Loucy (cell line): ENCODE results near the gene TLNRD1.
A peak's percentile ranks its signal among the peaks of the same experiment; 100 is the strongest.

ENCODE experiments used
- H2AFZ ChIP-seq: fragments of 200-600 bp; sonication (generic); 2 replicates; pipeline ENCODE4 v1.6.0; 2016; ENCODE audit warnings: antibody characterized with exemption, mild to moderate bottlenecking, low read length, moderate library complexity
- H3F3A ChIP-seq: fragments of 200-600 bp; 2 replicates; pipeline ENCODE4 v1.6.0; 2016; ENCODE audit warnings: antibody characterized with exemption, low read depth, mild to moderate bottlenecking
- H3K27me3 ChIP-seq: fragments of 200-600 bp; sonication (generic); 2 replicates; pipeline ENCODE4 v1.6.1; 2014; ENCODE audit warnings: low read length, mild to moderate bottlenecking; ENCODE audit not compliant: insufficient read depth, poor library complexity, severe bottlenecking
- H3K36me3 ChIP-seq: fragments of 200-600 bp; sonication (generic); 2 replicates; pipeline ENCODE4 v1.6.1; 2016; ENCODE audit warnings: low read length; ENCODE audit not compliant: insufficient read depth
- H3K4me1 ChIP-seq: fragments of 200-600 bp; sonication (generic); 2 replicates; pipeline ENCODE4 v1.5.1; 2014; ENCODE audit warnings: low read length, mild to moderate bottlenecking; ENCODE audit not compliant: insufficient read depth, poor library complexity, severe bottlenecking
- H3K4me2 ChIP-seq: fragments of 200-600 bp; sonication (generic); 2 replicates; pipeline ENCODE4 v1.6.0; 2014; ENCODE audit warnings: antibody characterized with exemption, low read length, low read depth, mild to moderate bottlenecking; ENCODE audit not compliant: poor library complexity, severe bottlenecking
- H3K4me3 ChIP-seq: fragments of 200-600 bp; sonication (generic); 2 replicates; pipeline ENCODE4 v1.5.1; 2014; ENCODE audit warnings: low read length, mild to moderate bottlenecking, mixed read lengths; ENCODE audit not compliant: poor library complexity, severe bottlenecking
- H3K79me2 ChIP-seq: fragments of 200-600 bp; sonication (generic); 2 replicates; pipeline ENCODE4 v1.6.1; 2014; ENCODE audit warnings: low read length; ENCODE audit not compliant: insufficient read depth
- H3K9ac ChIP-seq: fragments of 200-600 bp; sonication (generic); 2 replicates; pipeline ENCODE4 v1.6.0; 2014; ENCODE audit warnings: mild to moderate bottlenecking, low read depth, low read length, moderate library complexity; ENCODE audit not compliant: poor library complexity, severe bottlenecking
- H3K9me2 ChIP-seq: fragments of 200-600 bp; sonication (generic); replicated peaks from 2 replicates; pipeline ENCODE4 v1.6.1; 2016; ENCODE audit warnings: low read depth, low read length, mixed read lengths
- H3K9me3 ChIP-seq: fragments of 200-600 bp; sonication (generic); 2 replicates; pipeline ENCODE4 v1.6.1; 2014; ENCODE audit warnings: mild to moderate bottlenecking, antibody characterized with exemption, low read length, low read depth; ENCODE audit not compliant: insufficient read depth
- H4K20me1 ChIP-seq: fragments of 200-600 bp; sonication (generic); 2 replicates; pipeline ENCODE4 v1.6.0; 2014; ENCODE audit warnings: antibody characterized with exemption, low read length, mild to moderate bottlenecking; ENCODE audit not compliant: insufficient read depth, poor library complexity, severe bottlenecking
- CTCF ChIP-seq: fragments of 200-600 bp; sonication (generic); conservative IDR thresholded peaks from 2 replicates; pipeline ENCODE4 v1.5.1; 2014; ENCODE audit warnings: mild to moderate bottlenecking, antibody characterized with exemption, low read length
- EZH2phosphoT487 ChIP-seq: fragments of 200-600 bp; IDR thresholded peaks from 2 replicates; pipeline ENCODE4 v1.6.1; 2018; ENCODE audit warnings: antibody characterized with exemption, mild to moderate bottlenecking, moderate library complexity, borderline replicate concordance

The TLNRD1 gene

GRCh38 chr15:81037952-81038743, 37.4 kb downstream of the TLNRD1 start:
- H3F3A ChIP-seq = no peaks in the 10 kb centered on the region
- no peaks in the 10 kb centered on the region for H3K36me3 ChIP-seq
- H3K4me1 ChIP-seq = peaks cover 21% of the 10 kb centered on the region
- TF ChIP-seq CTCF (no peak), EZH2phosphoT487 (no peak)
- no peak overlapping the region for H3K4me3 ChIP-seq
- H3K79me2 ChIP-seq = no peaks in the 10 kb centered on the region
- no peak overlapping the region for H3K4me2 ChIP-seq
- H3K27me3 ChIP-seq = no peaks in the 10 kb centered on the region
- H3K9me3 ChIP-seq = no peaks in the 10 kb centered on the region
- H3K9ac ChIP-seq = no peak overlapping the region
- H4K20me1 ChIP-seq = no peaks in the 10 kb centered on the region
- H3K9me2 ChIP-seq = no peaks in the 10 kb centered on the region
- peak overlapping the region; percentile 94; the same call in 1 of the 2 replicates for H2AFZ ChIP-seq

DNA sequence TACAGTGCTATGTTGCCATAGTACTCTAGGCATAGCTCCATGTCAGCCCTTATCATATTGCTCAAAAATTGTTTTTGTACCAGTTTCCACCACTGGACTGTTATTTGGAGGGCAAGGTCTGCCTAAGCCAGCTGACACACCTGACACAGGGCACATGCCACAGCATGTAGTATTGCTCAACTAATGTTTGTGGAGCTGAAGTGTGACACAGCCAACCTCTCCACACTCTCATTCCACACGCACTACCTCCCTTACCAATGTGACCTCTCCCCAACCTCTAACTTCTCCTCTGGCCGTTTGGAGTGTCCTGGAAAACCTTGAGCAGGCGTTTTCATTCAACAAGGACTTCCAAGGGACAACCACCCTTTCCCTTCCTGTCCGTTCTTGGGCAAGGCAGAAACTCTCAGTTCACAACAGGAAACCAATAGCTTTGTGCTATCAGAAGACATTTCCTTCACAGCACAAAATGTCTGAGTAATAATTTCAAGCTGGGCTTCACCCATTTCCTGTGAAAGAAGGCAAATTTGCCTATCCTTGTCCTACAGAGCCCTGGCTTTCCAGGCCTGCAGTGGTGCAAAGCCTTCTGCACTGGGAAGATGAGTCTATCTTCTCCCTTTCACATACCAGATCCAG, 38.4 kb downstream of the TLNRD1 start:
- Histone ChIP-seq H3K9me3 (no peaks in the 10 kb centered on the region), H3K4me1 (peaks cover 29% of the 10 kb centered on the region), H3K36me3 (no peaks in the 10 kb centered on the region), H2AFZ (peak overlapping the region; percentile 94), H3F3A (peaks cover 1% of the 10 kb centered on the region; the same call in 1 of the 2 replicates), H4K20me1 (no peaks in the 10 kb centered on the region), H3K79me2 (no peaks in the 10 kb centered on the region), H3K9ac (peak overlapping the region; percentile 28), H3K4me3 (no peak overlapping the region), H3K27me3 (no peaks in the 10 kb centered on the region), H3K4me2 (peak overlapping the region; percentile 33), H3K9me2 (no peaks in the 10 kb centered on the region)
- TF ChIP-seq EZH2phosphoT487 = no peak
- TF ChIP-seq CTCF = no peak

DNA sequence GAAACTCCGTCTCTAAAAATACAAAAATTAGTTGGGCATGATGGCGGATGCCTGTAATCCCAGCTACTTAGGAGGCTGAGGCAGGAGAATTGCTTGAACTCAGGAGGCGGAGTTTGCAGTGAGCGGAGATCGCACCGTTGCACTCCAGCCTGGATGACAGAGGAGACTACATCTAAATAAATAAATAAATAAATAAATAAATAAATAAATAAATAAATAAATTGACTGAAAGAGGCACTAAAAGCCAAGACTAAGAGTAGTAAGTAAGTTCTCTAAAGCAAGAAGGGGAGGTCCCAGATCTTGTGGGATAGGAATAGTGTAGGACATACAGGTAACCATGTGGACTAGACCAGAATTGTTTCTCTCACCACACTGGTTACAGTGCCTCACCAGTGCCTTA, 40.0 kb downstream of the TLNRD1 start:
- Histone ChIP-seq H3F3A (peaks cover 3% of the 10 kb centered on the region; the same call in 1 of the 2 replicates), H3K9me3 (no peaks in the 10 kb centered on the region), H3K27me3 (no peaks in the 10 kb centered on the region), H3K36me3 (no peaks in the 10 kb centered on the region), H3K4me1 (peaks cover 34% of the 10 kb centered on the region), H4K20me1 (no peaks in the 10 kb centered on the region), H3K4me2 (no peak overlapping the region), H2AFZ (no peak overlapping the region), H3K79me2 (no peaks in the 10 kb centered on the region), H3K9me2 (no peaks in the 10 kb centered on the region), H3K9ac (no peak overlapping the region), H3K4me3 (no peak overlapping the region)
- no peak for TF ChIP-seq CTCF
- TF ChIP-seq EZH2phosphoT487 = no peak
